Measurements from ENCODE around the gene ODF2.
"Not testable (repeated sequence)": the region's sequence is repeated elsewhere in the genome, so short reads cannot be mapped to it uniquely, and the experiment has no call there.

ODF2 gene

DNA sequence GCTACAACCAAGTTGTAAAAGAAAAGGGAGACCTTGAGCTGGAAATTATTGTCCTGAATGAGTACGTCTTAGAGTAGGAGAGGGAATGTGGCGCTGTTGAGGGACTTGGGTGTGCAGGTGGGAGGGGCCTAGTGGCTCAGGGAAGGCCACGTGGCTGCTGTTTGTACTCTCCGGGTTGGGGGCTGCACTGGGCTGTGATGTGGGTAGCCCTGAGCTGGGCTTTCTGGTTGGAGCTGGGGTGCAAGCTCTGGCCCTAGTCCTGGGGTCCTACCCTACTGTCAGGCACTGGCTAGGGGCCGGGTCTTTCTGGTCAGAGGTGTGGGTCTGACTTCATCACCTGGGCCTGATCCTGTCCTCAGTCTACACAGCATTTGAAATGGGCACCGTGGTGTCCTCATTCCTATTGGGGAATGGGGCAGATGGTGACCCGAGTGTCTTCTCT, 29.6 kb downstream of the ODF2 start:
- no peak for DNase-seq

DNA sequence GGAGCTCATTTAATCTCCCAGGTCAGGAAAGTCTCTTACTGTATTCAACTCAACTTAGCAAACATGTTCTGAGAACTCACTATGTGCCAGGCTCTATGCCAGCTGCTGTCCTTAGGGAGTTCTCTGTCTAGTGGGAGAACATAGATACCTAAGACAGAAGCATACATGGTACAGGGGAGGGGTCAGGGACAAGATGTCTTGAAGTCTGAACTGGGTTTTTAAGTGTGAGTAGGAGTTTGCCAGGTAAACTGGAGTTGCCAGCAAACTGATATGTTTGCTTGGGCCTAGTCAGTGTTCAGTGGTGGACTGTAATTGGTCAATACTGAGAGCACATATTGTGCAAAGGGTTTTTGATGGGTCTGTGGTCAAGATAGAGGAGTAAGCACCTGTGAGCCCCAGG, 30.4 kb downstream of the ODF2 start:
- no peak for DNase-seq

DNA sequence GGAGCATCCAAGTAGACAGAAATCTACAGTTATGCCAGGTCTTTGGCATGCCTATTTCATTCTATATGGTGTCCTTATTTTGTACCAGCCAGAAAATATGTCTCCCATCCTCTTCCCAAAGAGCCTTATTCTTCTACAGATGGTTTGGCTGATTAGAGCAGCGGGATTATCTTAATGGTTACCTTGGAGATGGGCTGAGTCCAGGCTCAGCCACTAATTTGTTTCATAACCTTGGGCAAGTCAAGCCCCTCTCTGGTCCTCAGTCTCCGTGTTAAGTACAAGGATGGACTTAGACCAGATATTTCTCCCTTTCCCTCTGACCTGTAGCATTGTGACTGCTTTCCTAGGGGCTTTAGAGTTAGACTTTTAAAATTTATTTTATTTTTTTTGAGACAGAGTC, 37.6 kb downstream of the ODF2 start:
- no peak for DNase-seq

DNA sequence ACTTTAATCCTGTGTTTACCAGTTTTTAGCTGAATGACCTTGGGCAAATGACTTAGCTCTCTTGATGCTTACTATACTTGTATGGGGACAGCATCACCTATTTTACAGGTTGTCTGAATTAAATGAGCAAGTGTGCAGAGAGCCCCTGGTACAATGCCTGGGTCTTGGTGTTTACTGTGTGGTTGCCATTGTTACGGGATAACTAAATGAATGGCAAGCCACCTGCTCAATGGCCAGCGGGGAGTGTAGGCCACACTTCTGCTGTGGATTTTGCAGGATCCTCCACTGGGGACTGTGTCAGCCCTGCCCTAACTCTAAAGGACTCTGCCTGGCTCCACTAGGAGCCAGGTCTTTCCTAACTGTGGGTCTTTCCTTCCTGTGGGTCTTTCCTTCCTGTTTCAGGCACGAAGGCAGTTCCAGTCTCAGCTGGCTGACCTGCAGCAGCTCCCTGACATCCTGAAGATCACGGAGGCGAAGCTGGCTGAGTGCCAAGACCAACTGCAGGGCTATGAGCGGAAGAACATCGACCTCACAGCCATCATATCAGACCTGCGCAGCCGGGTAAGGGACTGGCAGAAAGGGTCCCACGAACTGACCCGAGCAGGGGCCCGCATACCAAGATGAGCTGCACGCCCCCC, 38.4 kb downstream of the ODF2 start:
- DNase-seq: no peak

DNA sequence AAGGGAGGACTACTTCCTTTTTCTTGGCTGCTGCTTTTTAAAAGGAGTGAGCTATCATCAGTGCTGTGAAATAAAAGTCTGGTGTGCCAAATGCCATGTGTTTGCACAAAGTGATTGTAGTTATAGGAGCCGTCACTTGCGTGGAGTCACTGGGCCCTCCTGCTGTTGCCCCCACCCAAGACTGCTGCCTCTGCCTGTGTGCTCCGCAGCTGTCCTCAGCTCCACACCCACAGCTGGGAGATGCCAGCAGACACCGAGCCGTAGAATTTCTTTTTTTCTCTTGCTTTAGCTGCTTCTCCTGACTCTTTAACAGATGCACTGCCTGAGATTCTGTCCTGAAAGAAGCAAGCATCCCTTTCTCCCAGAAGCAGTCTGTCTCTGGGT, 38.9 kb downstream of the ODF2 start:
- no peak for DNase-seq

GRCh38 chr9:128495296-128495695, 39.5 kb downstream of the ODF2 start:
- no peak for DNase-seq

DNA sequence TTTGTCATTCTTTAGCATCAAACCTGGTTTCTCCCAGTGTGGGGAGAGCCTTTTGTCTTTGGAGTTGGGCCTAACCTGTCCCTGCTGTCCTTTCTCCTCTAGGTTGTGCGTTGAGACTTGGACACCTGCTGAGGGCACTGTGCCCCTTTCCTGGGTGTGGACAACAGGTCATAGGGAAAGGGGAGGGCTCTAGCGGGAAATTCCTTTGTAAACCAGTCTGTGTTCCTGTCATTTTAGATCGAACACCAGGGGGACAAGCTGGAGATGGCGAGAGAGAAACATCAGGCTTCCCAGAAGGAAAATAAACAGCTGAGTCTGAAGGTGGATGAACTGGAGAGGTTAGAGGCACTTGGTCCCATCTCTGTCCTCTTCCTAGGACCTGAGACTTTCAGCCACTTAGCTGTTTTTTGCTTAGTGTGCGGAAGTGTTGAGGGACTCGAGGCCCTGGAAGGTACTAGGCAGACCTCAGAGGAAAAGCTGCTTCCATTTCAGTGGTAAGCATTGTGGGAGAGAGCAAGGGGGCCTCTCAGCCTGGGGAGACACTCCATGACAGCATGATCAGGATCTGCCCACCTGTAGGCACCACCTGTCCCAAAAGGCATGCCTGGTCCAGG, 40.1 kb downstream of the ODF2 start:
- DNase-seq: no peak

- DNase-seq: no peak
Observed at GRCh38 chr9:128497824-128498610, 42.2 kb downstream of the ODF2 start.

- DNase-seq: no peak
Observed at GRCh38 chr9:128498911-128499310, 43.1 kb downstream of the ODF2 start.

GRCh38 chr9:128499920-128500319, 44.1 kb downstream of the ODF2 start:
- no peak for DNase-seq

DNA sequence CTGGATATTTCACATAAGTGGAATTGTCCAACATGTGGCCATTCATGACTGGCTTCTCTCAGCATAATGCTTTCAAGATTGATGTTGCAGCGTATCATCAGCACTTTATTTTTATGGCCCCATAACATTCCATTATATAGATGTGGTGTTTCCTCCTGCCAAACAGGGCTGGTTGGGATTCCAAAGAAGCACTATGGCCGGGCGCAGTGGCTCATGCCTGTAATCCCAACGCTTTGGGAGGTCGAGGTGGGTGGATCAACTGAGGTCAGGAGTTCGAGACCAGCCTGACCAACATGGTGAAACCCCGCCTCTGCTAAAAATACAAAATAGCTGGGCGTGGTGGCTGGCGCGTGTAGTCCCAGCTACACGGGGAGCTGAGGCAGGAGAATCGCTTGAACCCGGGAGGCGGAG, 47.6 kb downstream of the ODF2 start:
- DNase-seq: not testable (repeated sequence)

- DNase-seq: no peak
Observed at GRCh38 chr9:128503870-128504269, 48.1 kb downstream of the ODF2 start.

DNA sequence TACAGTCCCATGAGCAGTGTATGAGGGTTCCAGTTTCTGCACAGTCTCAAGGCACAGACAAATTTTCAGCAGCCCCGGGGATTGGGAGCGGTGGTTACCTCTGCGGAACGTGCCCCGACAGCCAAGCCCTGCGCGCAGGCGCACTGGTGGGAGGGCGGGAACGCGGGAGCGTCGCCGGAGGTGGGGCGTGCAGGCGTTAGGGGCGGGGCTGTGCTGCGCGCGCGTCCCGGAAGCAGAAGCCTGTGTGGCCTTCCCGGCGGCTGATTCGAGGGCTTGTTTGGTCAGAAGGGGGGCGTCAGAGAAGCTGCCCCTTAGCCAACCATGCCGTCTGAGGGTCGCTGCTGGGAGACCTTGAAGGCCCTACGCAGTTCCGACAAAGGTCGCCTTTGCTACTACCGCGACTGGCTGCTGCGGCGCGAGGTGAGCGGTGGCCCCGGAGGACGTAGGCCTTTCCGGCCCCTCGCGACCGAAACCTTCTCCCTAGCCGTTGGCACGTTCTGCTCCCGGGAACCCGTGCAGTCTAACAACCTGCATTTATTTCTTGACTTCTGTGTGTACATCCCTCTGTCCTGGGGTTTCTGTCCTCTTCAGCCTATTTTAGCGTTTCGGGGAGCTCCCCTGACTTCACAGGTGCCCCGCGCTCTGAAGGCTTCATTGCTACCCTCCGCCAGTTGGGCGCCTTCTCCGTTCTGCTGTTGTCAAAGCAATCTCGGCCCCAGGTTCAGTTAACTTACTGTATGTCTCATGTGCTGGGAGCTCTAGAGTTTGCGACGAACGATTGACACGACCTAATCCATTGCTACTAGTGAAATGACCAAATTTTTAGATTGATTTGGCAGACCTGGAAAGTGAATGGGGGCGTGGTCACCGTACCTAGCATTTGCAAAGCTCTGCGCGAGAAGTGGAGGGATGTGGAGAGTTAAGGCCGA, 48.9 kb downstream of the ODF2 start, which contains the start of gene GLE1:
GLE1 (plus strand) TSS at position 235 of the 929 bp plus-strand sequence; CDS start at position 322, 87 bp downstream.
- peak; percentile 95 for DNase-seq

GRCh38 chr9:128505414-128505765, 49.6 kb downstream of the ODF2 start:
- DNase-seq: no peak

DNA sequence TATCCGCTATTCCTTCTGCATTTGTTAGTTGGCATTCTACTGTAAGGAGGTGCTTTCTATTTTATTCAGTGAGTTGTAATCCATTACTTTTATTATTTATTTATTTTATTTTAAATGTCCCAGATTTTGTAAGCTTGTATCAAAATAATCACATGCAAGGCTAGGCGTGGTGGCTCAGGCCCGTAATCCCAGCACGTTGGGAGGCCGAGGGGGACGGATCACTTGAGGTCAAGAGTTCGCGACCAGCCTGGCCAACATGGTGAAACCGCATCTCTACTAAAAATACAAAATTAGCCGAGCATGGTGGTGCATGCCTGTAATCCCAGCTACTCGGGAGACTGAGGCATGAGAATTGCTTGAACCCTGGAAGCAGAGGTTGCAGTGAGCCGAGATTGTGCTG, 50.1 kb downstream of the ODF2 start:
- DNase-seq: not testable (repeated sequence)

- no peak for DNase-seq
Observed at GRCh38 chr9:128512820-128513219, 57.0 kb downstream of the ODF2 start.

- DNase-seq: no peak
Observed at GRCh38 chr9:128521956-128522355, 66.2 kb downstream of the ODF2 start.

GRCh38 chr9:128523199-128523925, 67.6 kb downstream of the ODF2 start:
- DNase-seq: no peak

- no peak for DNase-seq
Observed at GRCh38 chr9:128526720-128527119, 70.9 kb downstream of the ODF2 start.

GRCh38 chr9:128528445-128529160, 72.8 kb downstream of the ODF2 start:
- no peak for DNase-seq

DNA sequence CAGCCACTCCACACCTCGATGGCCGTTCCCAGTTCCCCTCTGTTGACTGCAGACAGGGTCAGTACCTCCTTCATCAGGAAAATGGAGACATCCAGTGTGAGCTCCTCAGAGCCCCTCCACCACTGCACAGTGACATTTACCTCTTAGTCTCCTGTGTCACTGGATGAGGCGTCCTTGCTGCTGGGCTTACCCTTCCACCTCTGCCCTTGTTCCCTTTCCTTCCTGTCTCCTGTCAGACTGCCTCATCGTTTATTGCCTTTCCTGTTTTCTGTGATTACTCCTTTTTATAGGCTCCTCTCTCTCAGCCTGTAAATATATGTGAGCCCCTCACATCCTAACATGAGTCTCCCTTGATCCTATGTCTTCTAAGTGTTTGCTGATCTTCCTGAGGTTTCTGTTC, 73.4 kb downstream of the ODF2 start:
- no peak for DNase-seq

- DNase-seq: no peak
Observed at GRCh38 chr9:128532581-128532980, 76.8 kb downstream of the ODF2 start.
